Hepatocyte (in vitro differentiated cells): ENCODE measurements around the gene MGAM2.

Source experiments
- CTCF ChIP-seq: fragments of 200-600 bp; sonication (generic); IDR thresholded peaks from 2 replicates; pipeline ENCODE4 v1.5.1; 2016; ENCODE audit warnings: antibody characterized with exemption, mild to moderate bottlenecking; ENCODE audit not compliant: poor library complexity
- EZH2 ChIP-seq: fragments of 200-600 bp; sonication (generic); IDR thresholded peaks from 2 replicates; pipeline ENCODE4 v1.6.1; 2016; ENCODE audit warnings: antibody characterized with exemption, mild to moderate bottlenecking, borderline replicate concordance
- EZH2phosphoT487 ChIP-seq: fragments of 200-600 bp; sonication (generic); IDR thresholded peaks from one replicate; pipeline ENCODE4 v1.6.1; 2018; ENCODE audit warnings: antibody characterized with exemption, mild to moderate bottlenecking, low read depth, moderate library complexity; ENCODE audit not compliant: unreplicated experiment, severe bottlenecking

GRCh38 chr7:142152076-142152475 is 40.6 kb downstream of the MGAM2 start:
- TF ChIP-seq CTCF (no peak), EZH2 (no peak), EZH2phosphoT487 (no peak)
